MCF 10A (cell line): Measurements from ENCODE around the gene TPP2. TPM values are rescaled to one million over a fixed set of nuclear protein-coding genes. Genes with fewer than 3 reads are reported as not detected.

ENCODE experiments used
- BruUV-seq: library from RNA; stranded (reverse); fragments of 400-500 nt; replicated peaks from 2 replicates; lab custom pipeline; 2021; lab: Mats Ljungman, UMichigan
- CTCF ChIA-PET: fragments of 300-600 bp; sonication (Branson Sonifier 250); formaldehyde crosslinking; extraction: SDS; loops from one replicate; lab custom pipeline; 2021; ENCODE audit warnings: antibody characterized with exemption, inconsistent platforms; lab: Yijun Ruan, JAX
- POLR2A ChIA-PET: fragments of 300-600, 350-650 bp; sonication (Branson Sonifier 250); formaldehyde crosslinking; extraction: SDS; loops from one replicate; lab custom pipeline; 2020; ENCODE audit warnings: antibody characterized with exemption, inconsistent platforms; lab: Yijun Ruan, JAX
- DNase-seq: peaks from one replicate; pipeline ENCODE4 v3.0.0-alpha.2; 2018; ENCODE audit not compliant: unreplicated experiment
- H3K27ac Mint-ChIP-seq: one replicate; pipeline ENCODE4 v1.8.0; 2022; ENCODE audit warnings: mild to moderate bottlenecking, low read depth, mixed read lengths; ENCODE audit not compliant: unreplicated experiment
- H3K27me3 Mint-ChIP-seq: one replicate; pipeline ENCODE4 v1.8.0; 2022; ENCODE audit warnings: mixed read lengths; ENCODE audit not compliant: insufficient read depth, unreplicated experiment
- H3K36me3 Mint-ChIP-seq: one replicate; pipeline ENCODE4 v1.8.0; 2022; ENCODE audit warnings: mild to moderate bottlenecking, moderate library complexity, mixed read lengths; ENCODE audit not compliant: insufficient read depth, unreplicated experiment
- H3K4me1 Mint-ChIP-seq: one replicate; pipeline ENCODE4 v1.8.0; 2022; ENCODE audit warnings: mixed read lengths; ENCODE audit not compliant: insufficient read depth, unreplicated experiment
- H3K4me3 Mint-ChIP-seq: one replicate; pipeline ENCODE4 v1.8.0; 2022; ENCODE audit warnings: mild to moderate bottlenecking, moderate library complexity, mixed read lengths; ENCODE audit not compliant: unreplicated experiment
- H3K9me3 Mint-ChIP-seq: one replicate; pipeline ENCODE4 v1.8.0; 2022; ENCODE audit warnings: mixed read lengths; ENCODE audit not compliant: unreplicated experiment
- CTCF ChIP-seq: fragments of 200-600 bp; IDR thresholded peaks from one replicate; pipeline ENCODE4 v1.8.0; 2022; ENCODE audit warnings: antibody characterized with exemption, mild to moderate bottlenecking; ENCODE audit not compliant: unreplicated experiment
- intact Hi-C: fragments of 100-400 bp; cut with micrococcal nuclease; formaldehyde crosslinking; loops from 2 replicates; pipeline ENCODE4 v1.14.1; 2022
- total RNA-seq: library from RNA; stranded (reverse); gene quantifications from 2 replicates; pipeline ENCODE4 v1.2.3, GENCODE V29; 2022

Gene TPP2
- total RNA-seq, 1 experiment from 2014 or later, result 44.2 TPM

GRCh38 chr13:102563267-102563666 lies 33.5 kb upstream of the TPP2 start:
- intact Hi-C loops, result no loop called here
- Mint-ChIP-seq H3K36me3 (no peaks in the 10 kb centered on the region), H3K4me1 (no peaks in the 10 kb centered on the region), H3K9me3 (peaks cover 14% of the 10 kb centered on the region), H3K4me3 (no peak overlapping the region), H3K27ac (no peak overlapping the region), H3K27me3 (no peaks in the 10 kb centered on the region)
- no peak for TF ChIP-seq CTCF
- BruUV-seq, result no TSS peak
- CTCF ChIA-PET, result interaction anchor here (0.6 to 1.7 kb wide), 4 partner anchors 8 to 20 kb away, joined by 3 to 7 read pairs (median 3); no protein-coding TSS in a partner anchor
- DNase-seq, result no peak
- POLR2A ChIA-PET, result no interaction called here

- intact Hi-C loops, result no loop called here
- TF ChIP-seq CTCF, result no peak
- Mint-ChIP-seq H3K9me3 (peaks cover 14% of the 10 kb centered on the region), H3K27me3 (no peaks in the 10 kb centered on the region), H3K27ac (no peak overlapping the region), H3K4me3 (no peak overlapping the region), H3K36me3 (no peaks in the 10 kb centered on the region), H3K4me1 (no peaks in the 10 kb centered on the region)
- CTCF ChIA-PET, result interaction anchor here (8.4 kb wide), 1 partner anchor 8 kb away, joined by 61 read pairs; no protein-coding TSS in a partner anchor
- DNase-seq, result no peak
- POLR2A ChIA-PET, result no interaction called here
- BruUV-seq, result no TSS peak
Measured at GRCh38 chr13:102564564-102564963, 32.2 kb upstream of the TPP2 start.

GRCh38 chr13:102566513-102566912 lies 30.3 kb upstream of the TPP2 start:
- no peak for TF ChIP-seq CTCF
- Mint-ChIP-seq H3K9me3 (peaks cover 6% of the 10 kb centered on the region), H3K4me1 (no peaks in the 10 kb centered on the region), H3K27ac (no peak overlapping the region), H3K4me3 (no peak overlapping the region), H3K27me3 (no peaks in the 10 kb centered on the region), H3K36me3 (no peaks in the 10 kb centered on the region)
- no TSS peak for BruUV-seq
- POLR2A ChIA-PET, result no interaction called here
- CTCF ChIA-PET, result interaction anchor here (1.0 to 8.4 kb wide), 3 partner anchors 10 to 304 kb away, joined by 3 to 61 read pairs (median 3); no protein-coding TSS in a partner anchor
- DNase-seq, result no peak
- intact Hi-C loops, result no loop called here

GRCh38 chr13:102567857-102568256 lies 28.9 kb upstream of the TPP2 start:
- no peak overlapping the region for H3K27ac Mint-ChIP-seq
- peaks cover 6% of the 10 kb centered on the region for H3K9me3 Mint-ChIP-seq
- ChIA-PET POLR2A (no interaction called here), CTCF (interaction anchor here (0.5 to 8.4 kb wide), 4 partner anchors 12 to 625 kb away, joined by 3 to 61 read pairs (median 3); no protein-coding TSS in a partner anchor)
- no peak overlapping the region for H3K4me3 Mint-ChIP-seq
- no peak for DNase-seq
- intact Hi-C loops, result no loop called here
- TF ChIP-seq CTCF, result no peak
- BruUV-seq, result no TSS peak
- H3K4me1 Mint-ChIP-seq, result no peaks in the 10 kb centered on the region
- no peaks in the 10 kb centered on the region for H3K27me3 Mint-ChIP-seq
- no peaks in the 10 kb centered on the region for H3K36me3 Mint-ChIP-seq
